ENCODE data around the gene FGF13.

The FGF13 gene

DNA sequence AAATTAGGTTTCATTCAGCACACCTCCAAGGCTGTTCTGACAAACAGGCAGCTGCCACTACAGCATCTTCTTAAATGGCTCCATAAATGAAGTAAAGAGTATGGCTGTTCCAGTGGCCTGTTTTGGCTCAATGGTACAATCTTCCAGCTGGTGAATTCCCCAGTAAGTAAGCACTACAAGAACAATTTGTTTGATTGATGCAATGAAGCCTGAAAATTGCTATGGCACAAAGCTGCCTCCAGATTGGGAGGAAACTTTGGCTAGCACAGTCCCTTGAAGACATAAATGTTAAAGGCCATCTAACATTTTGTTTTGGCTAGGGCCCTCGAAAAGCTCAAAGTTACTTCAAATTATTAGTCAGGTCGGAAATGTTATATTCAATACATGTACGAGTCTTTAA is 47.5 kb downstream of the FGF13 start:
- no peak for DNase-seq (ENCODE audit: low read depth in 3 of 3)

DNA sequence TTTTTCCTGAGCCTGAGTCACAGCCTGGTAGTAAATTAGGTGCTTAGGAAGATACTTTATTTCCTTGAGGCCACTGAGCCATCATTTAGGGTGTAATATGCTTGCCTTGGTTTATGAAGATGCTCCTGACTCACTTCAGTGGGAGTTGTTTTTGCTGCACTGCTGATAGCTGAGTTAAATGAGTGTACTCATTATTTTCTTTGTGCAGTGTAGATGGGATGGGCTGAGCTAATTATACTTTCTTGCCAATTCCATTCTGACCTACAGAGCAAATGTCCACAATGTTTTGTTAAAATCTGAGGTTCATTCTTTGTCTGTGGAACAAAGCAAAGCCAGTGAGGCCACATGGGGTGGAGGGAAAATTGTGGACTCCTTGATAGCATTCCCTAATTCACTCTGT is 60.0 kb downstream of the FGF13 start:
- DNase-seq (ENCODE audit: low read depth in 3 of 3): no peak

DNA sequence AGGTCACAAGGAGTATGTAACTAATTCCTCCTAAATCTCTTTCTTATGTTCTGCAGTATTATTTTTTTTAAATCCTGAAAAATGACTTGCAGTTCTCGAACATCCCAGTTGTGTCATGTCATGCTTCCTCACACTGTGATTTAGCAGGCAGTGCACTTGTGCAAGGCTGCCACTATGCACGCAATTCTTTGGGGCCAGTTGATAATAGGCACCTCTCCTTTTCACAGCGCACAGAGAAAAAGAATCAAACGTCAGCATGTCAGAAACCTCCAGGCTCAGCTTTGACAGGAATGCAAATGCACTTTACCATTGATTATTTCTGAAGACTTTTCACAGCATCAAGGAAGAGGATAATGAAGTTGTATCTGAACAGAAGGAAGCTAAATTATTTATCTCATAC is 62.9 kb downstream of the FGF13 start:
- DNase-seq (ENCODE audit: low read depth in 3 of 3): no peak

DNA sequence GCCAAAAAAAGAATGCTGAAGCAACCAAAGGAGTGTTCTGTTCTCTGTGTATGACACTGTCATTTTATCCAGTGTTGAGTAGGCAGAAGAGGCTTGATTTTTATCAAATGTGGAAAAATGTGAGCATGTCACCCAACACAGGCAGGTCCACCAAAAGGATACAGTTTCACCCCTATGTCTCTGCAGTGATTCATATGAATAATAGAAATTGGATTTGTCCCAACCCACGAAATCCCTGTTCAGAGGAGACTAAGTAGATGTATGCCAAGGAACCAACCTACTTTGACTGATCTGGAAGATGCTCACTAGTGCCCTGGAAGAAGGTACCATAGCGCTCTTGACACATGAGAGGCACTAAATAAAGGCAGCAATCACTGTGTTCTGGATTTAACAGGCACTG is 72.5 kb downstream of the FGF13 start:
- DNase-seq (ENCODE audit: low read depth in 3 of 3): no peak
